ENCODE results near the gene FAIM. TPM values are rescaled to one million over a fixed set of nuclear protein-coding genes. Genes with fewer than 3 reads are reported as not detected.

FAIM gene
- total RNA-seq = 10 to 100 TPM; 17.8 to 28.4 (median 19.9) TPM

GRCh38 chr3:138608322-138609135 lies at the start of gene FAIM:
Gene FAIM (plus strand): TSS chr3:138608771. CDS start chr3:138619727, 10,956 bp downstream.
- TF ChIP-seq, protein P1, sequence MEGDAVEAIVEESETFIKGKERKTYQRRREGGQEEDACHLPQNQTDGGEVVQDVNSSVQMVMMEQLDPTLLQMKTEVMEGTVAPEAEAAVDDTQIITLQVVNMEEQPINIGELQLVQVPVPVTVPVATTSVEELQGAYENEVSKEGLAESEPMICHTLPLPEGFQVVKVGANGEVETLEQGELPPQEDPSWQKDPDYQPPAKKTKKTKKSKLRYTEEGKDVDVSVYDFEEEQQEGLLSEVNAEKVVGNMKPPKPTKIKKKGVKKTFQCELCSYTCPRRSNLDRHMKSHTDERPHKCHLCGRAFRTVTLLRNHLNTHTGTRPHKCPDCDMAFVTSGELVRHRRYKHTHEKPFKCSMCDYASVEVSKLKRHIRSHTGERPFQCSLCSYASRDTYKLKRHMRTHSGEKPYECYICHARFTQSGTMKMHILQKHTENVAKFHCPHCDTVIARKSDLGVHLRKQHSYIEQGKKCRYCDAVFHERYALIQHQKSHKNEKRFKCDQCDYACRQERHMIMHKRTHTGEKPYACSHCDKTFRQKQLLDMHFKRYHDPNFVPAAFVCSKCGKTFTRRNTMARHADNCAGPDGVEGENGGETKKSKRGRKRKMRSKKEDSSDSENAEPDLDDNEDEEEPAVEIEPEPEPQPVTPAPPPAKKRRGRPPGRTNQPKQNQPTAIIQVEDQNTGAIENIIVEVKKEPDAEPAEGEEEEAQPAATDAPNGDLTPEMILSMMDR (IDR thresholded peaks at IDR 0.05; ENCODE audit: low read depth) = no peak

GRCh38 chr3:138559134-138559533 lies 49.4 kb upstream of the FAIM start:
- TF ChIP-seq, protein P1 (IDR thresholded peaks at IDR 0.05; ENCODE audit: low read depth) = no peak

DNA sequence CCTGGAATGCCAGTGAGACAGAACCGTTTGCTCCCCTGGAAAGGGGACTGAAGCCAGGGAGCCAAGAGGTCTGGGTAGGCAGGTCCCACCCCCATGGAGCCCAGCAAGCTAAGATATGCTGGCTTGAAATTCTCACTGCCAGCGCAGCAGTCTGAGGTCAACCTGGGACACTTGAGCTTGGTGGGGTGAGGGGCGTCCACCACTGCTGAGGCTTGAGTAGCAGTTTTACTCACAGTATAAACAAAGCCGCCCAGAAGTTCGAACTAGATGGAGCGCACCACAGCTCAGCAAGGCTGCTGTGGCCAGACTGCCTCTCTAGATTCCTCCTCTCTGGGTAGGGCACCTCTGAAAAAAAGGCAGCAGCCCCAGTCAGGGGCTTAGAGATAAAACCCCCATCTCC lies 48.1 kb upstream of the FAIM start:
- TF ChIP-seq, protein P1 (IDR thresholded peaks at IDR 0.05; ENCODE audit: low read depth) = no peak

- TF ChIP-seq, protein P1 (IDR thresholded peaks at IDR 0.05; ENCODE audit: low read depth) = no peak
Measured at GRCh38 chr3:138567403-138567802, 41.2 kb upstream of the FAIM start.

DNA sequence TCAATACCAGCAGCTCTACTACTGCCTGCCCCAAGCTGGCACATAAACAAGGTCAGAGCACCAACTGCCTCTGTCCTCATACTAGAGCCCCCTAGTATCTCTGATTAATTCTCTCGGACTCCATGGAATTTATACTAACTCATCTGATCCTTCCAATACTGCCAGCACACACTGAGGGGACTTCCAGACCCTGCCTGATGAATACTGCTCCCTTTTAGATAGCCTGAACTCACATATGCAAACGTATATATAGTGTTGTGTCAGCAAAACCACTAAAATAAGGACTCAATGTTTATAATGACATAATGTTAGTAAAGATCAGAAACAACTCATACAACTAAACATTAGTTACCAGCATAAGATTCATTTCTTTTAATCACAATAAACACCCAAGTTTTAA lies 39.5 kb upstream of the FAIM start:
- TF ChIP-seq, protein P1 (IDR thresholded peaks at IDR 0.05; ENCODE audit: low read depth) = no peak

DNA sequence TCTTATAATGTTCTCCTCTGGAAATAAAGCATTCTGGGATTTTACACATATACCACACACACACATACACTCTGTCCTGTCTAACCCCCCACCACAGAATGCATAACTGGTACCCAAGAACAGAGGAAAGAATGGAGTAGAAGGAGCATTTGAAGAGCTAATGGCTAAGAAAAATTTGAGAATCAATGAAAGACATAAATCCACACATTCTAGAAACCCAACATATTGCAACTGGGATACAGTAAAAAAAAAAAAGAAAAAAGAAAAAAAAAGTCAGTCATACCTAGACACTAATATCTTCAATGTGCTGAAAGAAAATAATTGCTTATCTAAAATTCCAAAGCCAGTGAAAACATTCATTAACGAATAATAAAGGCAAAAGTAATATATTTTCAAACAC lies 35.4 kb upstream of the FAIM start:
- TF ChIP-seq, protein P1 (IDR thresholded peaks at IDR 0.05; ENCODE audit: low read depth) = no peak

DNA sequence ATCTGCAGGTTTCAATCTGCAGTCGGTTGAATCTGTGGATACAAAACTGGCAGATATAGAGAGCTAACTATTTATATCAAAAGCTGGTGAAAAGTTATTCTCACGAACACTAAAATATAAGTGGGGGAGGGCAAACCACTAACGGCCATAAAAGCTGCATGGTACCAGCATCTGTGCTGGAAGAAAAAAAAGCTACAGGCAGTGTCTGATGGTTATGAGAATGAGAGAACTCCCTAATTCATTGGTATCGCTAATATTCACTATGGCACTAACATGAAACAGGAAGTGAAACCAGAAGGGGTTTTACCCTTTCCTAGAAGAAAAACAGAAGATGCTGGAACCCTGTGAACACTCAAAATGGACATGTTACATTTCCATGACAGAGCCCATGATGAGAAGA lies 30.4 kb upstream of the FAIM start:
- TF ChIP-seq, protein P1 (IDR thresholded peaks at IDR 0.05; ENCODE audit: low read depth) = no peak
